Sigmoid colon (tissue), 3 donors: ENCODE measurements around the gene NT5E.

Source experiments
- CTCF ChIP-seq, 4 experiments: fragments of 450-650 bp in 3 of 4; fragments of 200-600 bp in 1 of 4; IDR thresholded peaks; one replicate each; pipeline ENCODE4 v1.5.1; 2016 to 2019; ENCODE audit warnings: antibody characterized with exemption in 4 of 4, mild to moderate bottlenecking in 3 of 4, moderate library complexity in 2 of 4
- POLR2A ChIP-seq, 2 donors: fragments of 450-650 bp; IDR thresholded peaks; one replicate each; pipeline ENCODE4 v1.6.1; 2016; ENCODE audit warnings: antibody characterized with exemption in 2 of 2, mild to moderate bottlenecking in 2 of 2, moderate library complexity in 2 of 2

DNA sequence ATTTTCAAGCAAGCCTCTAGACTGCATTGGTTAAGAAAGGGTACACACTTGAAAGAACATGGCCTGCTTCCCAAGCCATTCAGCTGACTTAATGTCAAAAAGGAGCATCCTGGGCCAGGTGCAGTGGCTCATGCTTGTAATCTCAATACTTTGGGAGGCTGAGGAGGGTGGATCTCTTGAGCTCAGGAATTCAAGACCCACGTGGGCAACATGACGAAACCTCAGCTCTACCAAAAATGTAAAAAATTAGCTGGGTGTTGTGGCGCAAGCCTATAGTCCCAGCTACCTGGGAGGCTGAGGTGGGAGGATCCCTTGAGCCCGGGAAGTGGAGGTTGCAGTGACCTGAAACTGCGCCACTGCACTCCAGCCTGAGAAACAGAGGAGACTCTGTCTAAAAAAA lies 26.9 kb upstream of the NT5E start:
- TF ChIP-seq CTCF (IDR thresholded peaks at IDR 0.05), result no peak
- TF ChIP-seq POLR2A (IDR thresholded peaks at IDR 0.05), result no peak
